Endothelial cell of umbilical vein (primary cell): Measurements from ENCODE around the gene HOXA3. TPM values are rescaled to one million over a fixed set of nuclear protein-coding genes. Genes with fewer than 3 reads are reported as not detected.

Experiments
- BruUV-seq: library from RNA; stranded (reverse); fragments of 400-500 nt; replicated peaks from 2 replicates; lab custom pipeline; 2021; lab: Mats Ljungman, UMichigan
- CTCF ChIA-PET: fragments of 300-600, 350-600 bp; sonication (Branson Sonifier 250); formaldehyde crosslinking; loops from one replicate; lab custom pipeline; 2021; ENCODE audit warnings: antibody characterized with exemption, inconsistent platforms; lab: Charles Lee
- POLR2A ChIA-PET: fragments of 300-600, 350-600 bp; sonication (Branson Sonifier 250); formaldehyde crosslinking; loops from one replicate; lab custom pipeline; 2021; ENCODE audit warnings: antibody characterized with exemption, inconsistent platforms; lab: Charles Lee
- DNase-seq: peaks from one replicate; pipeline ENCODE4 v3.0.0-alpha.2; 2011; ENCODE audit warnings: low read depth, low spot score
- FAIRE-seq: peaks from 2 replicates; lab custom pipeline; 2011; peaks lifted over from hg19 to GRCh38; lab: Jason Lieb, UNC
- H2AFZ ChIP-seq: 2 replicates; pipeline ENCODE4 v1.6.0; 2012; ENCODE audit warnings: low read depth, low read length, control low read depth, inconsistent platforms
- H3K27ac ChIP-seq: 2 replicates; pipeline ENCODE4 v1.5.1; 2011; ENCODE audit warnings: low read depth, mild to moderate bottlenecking, control low read depth, low read length, moderate library complexity; ENCODE audit not compliant: insufficient read depth
- H3K27me3 ChIP-seq, 2 experiments: 2 replicates each; pipeline versions ENCODE4 v1.6.0 to v1.6.1; 2011; ENCODE audit warnings: low read length in 2 of 2, mixed read lengths in 1 of 2; ENCODE audit not compliant: control insufficient read depth in 2 of 2, insufficient read depth in 2 of 2
- H3K36me3 ChIP-seq, 2 experiments: 2 replicates in 1 of 2; 3 replicates in 1 of 2; pipeline ENCODE4 v1.5.1; 2011; ENCODE audit warnings: low read length in 2 of 2, mild to moderate bottlenecking in 1 of 2, moderate library complexity in 1 of 2; ENCODE audit not compliant: control insufficient read depth in 2 of 2, insufficient read depth in 2 of 2; ENCODE audit errors: extremely low read depth in 1 of 2
- H3K4me1 ChIP-seq: 3 replicates; pipeline ENCODE4 v1.5.1; 2011; ENCODE audit warnings: mild to moderate bottlenecking, low read length; ENCODE audit not compliant: control insufficient read depth, insufficient read depth; ENCODE audit errors: extremely low read depth
- H3K4me2 ChIP-seq: 2 replicates; pipeline ENCODE4 v1.6.1; 2011; ENCODE audit warnings: low read length, control low read depth, mixed read lengths; ENCODE audit not compliant: insufficient read depth
- H3K4me3 ChIP-seq, 3 experiments: fragments of 200-600 bp in 1 of 3; sonication (generic), shearing (Covaris generic) in 1 of 3; replicated peaks in 1 of 3; 2 replicates each; pipeline ENCODE4 v1.5.1; 2011 to 2016; ENCODE audit warnings: control low read depth in 3 of 3, low read length in 3 of 3, mild to moderate bottlenecking in 2 of 3, inconsistent platforms in 1 of 3, low read depth in 1 of 3, moderate library complexity in 1 of 3; ENCODE audit not compliant: insufficient read depth in 1 of 3
- H3K79me2 ChIP-seq: 2 replicates; pipeline ENCODE4 v1.6.0; 2012; ENCODE audit warnings: low read length, inconsistent platforms; ENCODE audit not compliant: control insufficient read depth, insufficient read depth
- H3K9ac ChIP-seq: replicated peaks from 2 replicates; pipeline ENCODE3; 2011; ENCODE audit warnings: low read length, control low read depth; ENCODE audit not compliant: insufficient read depth; ENCODE audit errors: extremely low read depth
- H3K9me1 ChIP-seq: replicated peaks from 3 replicates; pipeline ENCODE4 v1.6.0; 2011; ENCODE audit warnings: mild to moderate bottlenecking, low read length; ENCODE audit not compliant: control insufficient read depth, insufficient read depth; ENCODE audit errors: extremely low read depth
- H3K9me3 ChIP-seq: replicated peaks from 2 replicates; pipeline ENCODE4 v1.5.1; 2012; ENCODE audit warnings: low read length, inconsistent platforms; ENCODE audit not compliant: control insufficient read depth, insufficient read depth
- H4K20me1 ChIP-seq: replicated peaks from 2 replicates; pipeline ENCODE3; 2011; ENCODE audit warnings: mild to moderate bottlenecking, low read length; ENCODE audit not compliant: control insufficient read depth, insufficient read depth; ENCODE audit errors: extremely low read depth
- EZH2 ChIP-seq: IDR thresholded peaks from 2 replicates; pipeline ENCODE4 v1.6.1; 2012; ENCODE audit warnings: borderline replicate concordance, low read depth, mild to moderate bottlenecking, moderate library complexity, low read length, inconsistent platforms; ENCODE audit not compliant: severe bottlenecking
- FOS ChIP-seq: IDR thresholded peaks from 2 replicates; pipeline ENCODE4 v1.6.1; 2011; ENCODE audit warnings: mild to moderate bottlenecking, low read length, moderate library complexity, borderline replicate concordance; ENCODE audit not compliant: insufficient read depth
- GATA2 ChIP-seq: IDR thresholded peaks from 2 replicates; pipeline ENCODE4 v1.7.0; 2011; ENCODE audit warnings: low read depth, mild to moderate bottlenecking, moderate library complexity, mixed read lengths, low read length; ENCODE audit not compliant: insufficient read length, insufficient read depth
- JUN ChIP-seq: IDR thresholded peaks from 2 replicates; pipeline ENCODE4 v1.6.1; 2011; ENCODE audit warnings: borderline replicate concordance, low read depth; ENCODE audit not compliant: insufficient read length, insufficient read depth
- MYC ChIP-seq: IDR thresholded peaks from one replicate; pipeline ENCODE4 v1.6.1; 2011; ENCODE audit warnings: mild to moderate bottlenecking, low read depth, low read length
- POLR2A ChIP-seq: IDR thresholded peaks from 2 replicates; pipeline ENCODE4 v1.6.1; 2012; ENCODE audit warnings: low read depth, mild to moderate bottlenecking, control low read depth, low read length
- POLR2AphosphoS5 ChIP-seq: IDR thresholded peaks from 2 replicates; pipeline ENCODE4 v1.6.1; 2012; ENCODE audit warnings: low read depth, mild to moderate bottlenecking, control low read depth, low read length, moderate library complexity; ENCODE audit not compliant: insufficient read depth
- dilution Hi-C: fragments of 300-500 bp; cut with MboI; formaldehyde crosslinking; loops from one replicate; pipeline ENCODE4 v1.15.0; 2019; ENCODE audit warnings: low sequenced_read_pairs; ENCODE audit not compliant: extremely low pct_ligation_motif_present
- intact Hi-C: fragments of 100-400 bp; cut with micrococcal nuclease; formaldehyde crosslinking; loops from one replicate; pipeline ENCODE4 v1.10.0; 2022
- polyA plus RNA-seq, 4 experiments: library from polyadenylated mRNA; depleted of rRNA in 3 of 4; stranded (reverse) in 3 of 4; unstranded in 1 of 4; fragments of >200 nt; gene quantifications; 2 replicates each; pipeline versions ENCODE4 v1.2.1 to v1.2.3, GENCODE V29; 2011 to 2012; ENCODE audit warnings: missing spikeins in 1 of 4
- total RNA-seq: library from RNA; stranded (reverse); gene quantifications from 2 replicates; pipeline ENCODE4 v1.2.3, GENCODE V29; 2021
- TF ChIP-seq, protein P1 (sequence below): IDR thresholded peaks from 2 replicates; pipeline ENCODE4 v1.6.1; 2011; ENCODE audit not compliant: insufficient read depth, insufficient read length
- TF ChIP-seq, protein P2 (sequence below), 2 donors: IDR thresholded peaks; 1 replicate in 1 of 2; 2 replicates in 1 of 2; pipeline ENCODE4 v1.5.1; 2011; ENCODE audit warnings: low read length in 2 of 2, mild to moderate bottlenecking in 2 of 2, moderate library complexity in 2 of 2, control low read depth in 1 of 2, inconsistent platforms in 1 of 2, low read depth in 1 of 2; ENCODE audit not compliant: insufficient read depth in 1 of 2; ENCODE audit errors: extremely low read depth in 1 of 2

HOXA3 gene
- total and polyA plus RNA-seq, 2 donors (not counting 3 experiments of a cell fraction or from before 2014, with no cell fraction given) = 4.7 to 14.0 TPM

DNA sequence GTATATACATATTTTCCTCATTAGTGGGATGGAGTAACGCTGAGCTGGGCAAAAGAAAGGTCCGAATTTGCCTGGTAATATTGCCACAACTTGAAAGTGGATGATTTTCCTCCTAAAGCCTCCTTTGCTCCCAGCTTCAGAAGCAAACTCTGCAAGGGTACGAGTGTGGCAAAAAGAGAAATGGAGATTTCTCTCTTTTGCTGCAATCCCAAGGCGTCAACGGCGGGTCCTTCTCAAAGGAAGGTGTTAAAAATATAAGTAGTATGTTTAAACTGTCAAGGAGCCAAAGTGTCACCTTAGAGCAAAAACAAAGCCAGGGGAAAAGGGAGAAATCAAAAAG, 37.5 kb downstream of the HOXA3 start:
- no peaks in the 10 kb centered on the region for H4K20me1 ChIP-seq
- dilution Hi-C loops (no loop called here), intact Hi-C loops (loop anchor here (1.0 to 10.0 kb wide), 3 partner anchors 9 to 960 kb away; partner anchors contain the start of gene NFE2L3)
- no TSS peak for BruUV-seq
- H3K4me2 ChIP-seq = peak overlapping the region; percentile 97
- TF ChIP-seq POLR2A (no peak), MYC (no peak)
- POLR2A ChIA-PET = interaction anchor here (1.2 to 1.3 kb wide), 2 partner anchors 9 to 16 kb away, joined by 5 to 6 read pairs; no protein-coding TSS in a partner anchor
- no peaks in the 10 kb centered on the region for H3K9me1 ChIP-seq
- peak overlapping the region; percentile 96 for H3K27ac ChIP-seq
- no peaks in the 10 kb centered on the region for H3K27me3 ChIP-seq
- peaks cover 73% of the 10 kb centered on the region for H3K4me1 ChIP-seq
- peak overlapping the region; percentile 97 for H3K9ac ChIP-seq
- CTCF ChIA-PET = interaction anchor here (0.8 to 9.1 kb wide), 14 partner anchors 8 to 433 kb away, joined by 3 to 70 read pairs (median 4); partner anchors contain the start of genes HOXA1, HOXA3 and HOXA5
- FAIRE-seq (peak; percentile 57), DNase-seq (no peak)
- no peaks in the 10 kb centered on the region for H3K9me3 ChIP-seq
- peaks cover 0 to 3% of the 10 kb centered on the region in 2 experiments for H3K36me3 ChIP-seq
- peak overlapping the region; percentile 50 to 91 (median 91) for H3K4me3 ChIP-seq
- no peak overlapping the region for H2AFZ ChIP-seq
- H3K79me2 ChIP-seq = peaks cover 90% of the 10 kb centered on the region

DNA sequence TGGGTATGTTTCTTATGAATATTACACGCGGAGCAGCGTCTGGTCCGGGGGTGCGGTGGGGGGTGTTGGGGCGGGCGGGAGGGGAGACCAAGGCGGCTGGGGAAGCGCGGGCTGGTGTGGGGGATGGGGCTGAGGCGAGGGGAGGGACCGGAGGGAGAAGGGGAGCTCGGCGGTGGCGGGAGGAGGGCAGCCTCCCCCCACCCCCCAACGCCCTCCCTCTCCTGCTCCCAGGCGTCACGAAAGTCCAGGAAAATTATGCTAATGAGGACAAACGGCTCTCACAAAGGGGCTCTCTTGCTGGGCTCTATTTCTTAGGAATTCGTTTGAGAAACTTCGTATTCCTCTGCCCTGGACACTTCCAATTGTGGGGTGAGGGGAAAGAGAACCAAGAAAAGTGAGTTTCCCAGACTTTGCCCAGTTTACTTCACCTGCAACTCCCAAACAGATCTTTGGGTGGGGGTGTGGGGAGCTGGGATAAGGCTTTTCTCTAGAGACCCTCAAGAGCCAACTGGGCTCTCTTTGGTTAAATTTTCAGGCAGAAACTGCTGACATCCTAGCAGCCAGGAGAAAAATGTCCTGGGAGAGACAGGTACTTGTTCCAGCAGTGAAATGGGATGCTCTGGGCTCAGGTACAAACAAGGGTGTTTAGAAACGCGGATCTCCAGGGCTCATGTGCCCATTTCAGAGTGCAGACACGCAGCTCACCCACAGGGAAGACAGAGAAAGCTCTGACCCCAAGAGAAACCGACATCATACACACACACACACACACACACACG, 38.2 kb downstream of the HOXA3 start:
- no peaks in the 10 kb centered on the region for H3K9me1 ChIP-seq
- no peaks in the 10 kb centered on the region for H3K9me3 ChIP-seq
- BruUV-seq = TSS peak; percentile 44
- TF ChIP-seq JUN = no peak
- TF ChIP-seq GATA2 = no peak
- TF ChIP-seq, protein P1, sequence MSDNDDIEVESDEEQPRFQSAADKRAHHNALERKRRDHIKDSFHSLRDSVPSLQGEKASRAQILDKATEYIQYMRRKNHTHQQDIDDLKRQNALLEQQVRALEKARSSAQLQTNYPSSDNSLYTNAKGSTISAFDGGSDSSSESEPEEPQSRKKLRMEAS = no peak
- no peak for TF ChIP-seq MYC
- no peak for TF ChIP-seq EZH2
- TF ChIP-seq, protein P2, sequence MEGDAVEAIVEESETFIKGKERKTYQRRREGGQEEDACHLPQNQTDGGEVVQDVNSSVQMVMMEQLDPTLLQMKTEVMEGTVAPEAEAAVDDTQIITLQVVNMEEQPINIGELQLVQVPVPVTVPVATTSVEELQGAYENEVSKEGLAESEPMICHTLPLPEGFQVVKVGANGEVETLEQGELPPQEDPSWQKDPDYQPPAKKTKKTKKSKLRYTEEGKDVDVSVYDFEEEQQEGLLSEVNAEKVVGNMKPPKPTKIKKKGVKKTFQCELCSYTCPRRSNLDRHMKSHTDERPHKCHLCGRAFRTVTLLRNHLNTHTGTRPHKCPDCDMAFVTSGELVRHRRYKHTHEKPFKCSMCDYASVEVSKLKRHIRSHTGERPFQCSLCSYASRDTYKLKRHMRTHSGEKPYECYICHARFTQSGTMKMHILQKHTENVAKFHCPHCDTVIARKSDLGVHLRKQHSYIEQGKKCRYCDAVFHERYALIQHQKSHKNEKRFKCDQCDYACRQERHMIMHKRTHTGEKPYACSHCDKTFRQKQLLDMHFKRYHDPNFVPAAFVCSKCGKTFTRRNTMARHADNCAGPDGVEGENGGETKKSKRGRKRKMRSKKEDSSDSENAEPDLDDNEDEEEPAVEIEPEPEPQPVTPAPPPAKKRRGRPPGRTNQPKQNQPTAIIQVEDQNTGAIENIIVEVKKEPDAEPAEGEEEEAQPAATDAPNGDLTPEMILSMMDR (IDR thresholded peaks at IDR 0.05; ENCODE audit: extremely low read depth in 1 of 2, insufficient read depth in 1 of 2, low read depth in 1 of 2, low read length in 2 of 2) = no peak
- no peak for TF ChIP-seq FOS
- TF ChIP-seq POLR2A = no peak
- no peak for TF ChIP-seq POLR2AphosphoS5
- H3K36me3 ChIP-seq = peaks cover 0 to 5% of the 10 kb centered on the region in 2 experiments
- POLR2A ChIA-PET = interaction anchor here (0.6 to 1.3 kb wide), 3 partner anchors 9 to 315 kb away, joined by 4 to 6 read pairs (median 5); no protein-coding TSS in a partner anchor
- no peak overlapping the region for H2AFZ ChIP-seq
- peak overlapping the region; percentile 97 for H3K9ac ChIP-seq
- H3K4me1 ChIP-seq = peaks cover 72% of the 10 kb centered on the region
- dilution Hi-C loops = no loop called here
- intact Hi-C loops = loop anchor here (10.0 kb wide), 1 partner anchor 959 kb away; the partner anchor contains the start of gene NFE2L3
- H3K79me2 ChIP-seq = peaks cover 88% of the 10 kb centered on the region
- no peaks in the 10 kb centered on the region for H3K27me3 ChIP-seq
- DNase-seq (peak; percentile 75), FAIRE-seq (peak; percentile 46)
- H3K27ac ChIP-seq = peak overlapping the region; percentile 98
- CTCF ChIA-PET = interaction anchor here (0.6 to 9.1 kb wide), 12 partner anchors 8 to 745 kb away, joined by 3 to 70 read pairs (median 6); partner anchors contain the start of genes HOXA1 and HOXA5
- H3K4me3 ChIP-seq = peak overlapping the region; percentile 55 to 95 (median 88)
- no peaks in the 10 kb centered on the region for H4K20me1 ChIP-seq
- peak overlapping the region; percentile 99 for H3K4me2 ChIP-seq
